ENCODE results near the gene CNOT10.

DNA sequence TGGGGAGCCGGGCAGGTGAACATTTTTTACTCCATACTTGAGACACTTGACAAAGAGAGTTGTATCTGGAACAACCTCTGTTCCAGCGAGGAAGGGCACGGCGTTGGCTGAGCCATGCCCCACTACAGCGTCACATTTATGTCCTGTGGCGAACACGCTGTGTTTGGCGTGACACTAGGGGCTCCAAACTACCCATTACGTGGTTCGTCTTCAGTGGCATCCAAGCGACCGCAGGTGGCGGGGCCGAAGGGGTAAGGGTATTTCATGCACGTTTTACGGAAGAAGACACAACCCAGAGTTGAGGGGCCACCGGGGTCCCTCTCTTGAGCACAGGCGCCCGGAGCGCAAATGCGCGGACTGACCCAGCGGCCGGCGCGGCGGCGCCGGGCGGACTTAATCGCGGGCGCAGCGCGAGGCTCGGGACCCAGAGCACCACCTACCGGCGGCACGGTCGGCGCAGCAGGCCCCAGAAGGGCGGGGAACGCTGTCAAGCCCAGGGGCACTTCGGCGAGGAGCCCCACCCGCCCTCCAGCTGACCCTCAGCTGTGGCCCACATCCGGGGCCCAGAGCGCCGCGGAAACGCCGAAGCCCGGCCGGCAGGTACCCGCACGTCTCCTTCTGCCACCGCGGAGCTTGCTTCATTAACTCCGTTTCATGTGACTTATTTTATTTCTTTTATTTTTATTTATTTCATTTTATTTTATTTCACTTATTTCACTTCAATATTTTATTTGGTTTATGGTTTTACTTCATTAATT lies 96.4 kb downstream of the CNOT10 start:
- TF ChIP-seq, protein P1, sequence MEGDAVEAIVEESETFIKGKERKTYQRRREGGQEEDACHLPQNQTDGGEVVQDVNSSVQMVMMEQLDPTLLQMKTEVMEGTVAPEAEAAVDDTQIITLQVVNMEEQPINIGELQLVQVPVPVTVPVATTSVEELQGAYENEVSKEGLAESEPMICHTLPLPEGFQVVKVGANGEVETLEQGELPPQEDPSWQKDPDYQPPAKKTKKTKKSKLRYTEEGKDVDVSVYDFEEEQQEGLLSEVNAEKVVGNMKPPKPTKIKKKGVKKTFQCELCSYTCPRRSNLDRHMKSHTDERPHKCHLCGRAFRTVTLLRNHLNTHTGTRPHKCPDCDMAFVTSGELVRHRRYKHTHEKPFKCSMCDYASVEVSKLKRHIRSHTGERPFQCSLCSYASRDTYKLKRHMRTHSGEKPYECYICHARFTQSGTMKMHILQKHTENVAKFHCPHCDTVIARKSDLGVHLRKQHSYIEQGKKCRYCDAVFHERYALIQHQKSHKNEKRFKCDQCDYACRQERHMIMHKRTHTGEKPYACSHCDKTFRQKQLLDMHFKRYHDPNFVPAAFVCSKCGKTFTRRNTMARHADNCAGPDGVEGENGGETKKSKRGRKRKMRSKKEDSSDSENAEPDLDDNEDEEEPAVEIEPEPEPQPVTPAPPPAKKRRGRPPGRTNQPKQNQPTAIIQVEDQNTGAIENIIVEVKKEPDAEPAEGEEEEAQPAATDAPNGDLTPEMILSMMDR (IDR thresholded peaks at IDR 0.05; ENCODE audit: low read length) = peak; percentile 76
- no peak for TF ChIP-seq EZH2 (IDR thresholded peaks at IDR 0.05; ENCODE audit: borderline replicate concordance, low read length)

Measured in OCI-LY1 (cell line).